Kidney capillary endothelial cell (primary cell): ENCODE data around the gene ZDHHC7.
"Not testable (repeated sequence)": the region's sequence is repeated elsewhere in the genome, so short reads cannot be mapped to it uniquely, and the experiment has no call there.

Experiments used
- DNase-seq: peaks from one replicate; pipeline ENCODE4 v3.0.0-alpha.2; 2018; ENCODE audit warnings: low spot score

ZDHHC7 gene

DNA sequence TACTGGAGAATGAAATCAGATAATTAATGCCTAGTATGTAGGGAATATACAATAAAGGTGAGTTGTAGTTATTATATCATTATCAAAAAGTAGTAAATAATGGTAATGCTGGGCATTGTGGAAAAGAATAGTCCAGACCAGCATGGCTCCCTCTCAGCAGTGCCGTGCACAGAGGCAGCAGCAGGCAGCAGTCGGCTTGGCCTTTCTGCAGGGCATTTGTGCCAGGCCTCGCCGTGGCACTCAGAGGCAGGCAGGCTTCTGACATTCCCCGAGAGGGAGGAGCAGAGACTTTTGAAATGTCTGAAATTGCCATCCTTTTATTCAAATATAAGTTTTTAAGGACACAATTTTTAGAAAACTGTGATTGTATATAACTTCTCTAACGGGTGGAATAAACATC is 31.3 kb upstream of the ZDHHC7 start:
- DNase-seq: no peak

DNA sequence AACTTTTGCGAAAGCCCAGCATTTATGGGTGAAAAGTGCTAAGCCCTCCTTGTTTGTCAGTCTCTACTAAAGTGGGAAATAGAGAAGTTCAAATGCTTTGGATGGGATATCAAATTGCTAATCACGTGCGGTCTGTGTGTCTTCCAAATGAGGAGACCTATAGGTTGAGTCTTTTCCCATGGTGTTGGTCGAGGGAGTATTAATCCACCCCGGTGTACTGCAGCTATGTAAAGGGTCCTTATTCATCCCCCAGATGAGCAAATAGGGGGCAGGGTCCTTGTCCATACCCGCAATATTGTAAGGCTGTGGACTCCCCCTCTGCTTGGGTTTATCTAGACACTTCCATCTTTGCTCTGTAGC is 30.8 kb upstream of the ZDHHC7 start:
- DNase-seq: no peak

DNA sequence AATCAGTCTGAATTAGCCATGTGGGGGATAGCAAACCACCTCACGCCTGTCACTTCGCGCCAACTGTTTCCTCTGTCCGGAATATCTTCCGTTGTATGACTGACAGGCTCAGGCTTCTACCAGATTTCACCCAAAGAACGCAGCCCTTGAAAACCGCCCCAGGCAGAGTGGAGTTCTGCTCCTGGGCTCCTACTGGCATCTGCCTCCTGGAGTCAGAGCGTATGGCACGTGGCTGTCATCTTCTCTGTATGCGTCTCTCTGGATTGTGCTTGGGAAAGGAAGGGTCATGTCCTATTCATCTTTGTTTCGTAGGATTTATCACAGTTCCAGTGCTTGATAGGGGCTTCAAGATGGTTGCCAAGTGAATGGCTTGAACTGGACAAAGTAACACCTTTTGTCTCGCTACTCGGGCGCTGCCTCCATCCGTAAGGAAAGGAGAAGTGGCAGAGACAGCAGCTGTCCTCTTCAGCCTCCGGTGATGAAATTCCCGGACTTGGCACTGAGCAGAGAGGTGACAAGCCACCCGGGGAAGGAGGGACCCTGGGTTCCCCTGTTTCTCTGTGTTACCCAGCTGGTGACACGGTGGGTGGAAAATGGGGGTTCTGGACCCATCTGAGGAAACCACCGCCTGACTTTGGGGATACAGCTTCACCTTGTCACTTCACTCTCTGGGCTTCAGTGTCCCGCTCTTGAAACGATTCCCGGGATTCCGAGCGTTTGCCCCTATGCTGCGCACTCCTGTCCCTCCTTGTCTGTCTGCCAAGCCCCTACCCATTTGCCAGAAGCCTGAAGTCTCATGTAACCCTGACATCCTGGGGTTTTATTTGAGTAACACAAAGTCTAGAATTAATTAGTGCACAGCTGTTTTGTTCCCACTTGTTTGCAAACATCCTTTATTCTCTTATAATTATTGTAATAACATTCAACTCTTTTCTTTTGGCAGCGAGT is 30.2 kb upstream of the ZDHHC7 start:
- no peak for DNase-seq

DNA sequence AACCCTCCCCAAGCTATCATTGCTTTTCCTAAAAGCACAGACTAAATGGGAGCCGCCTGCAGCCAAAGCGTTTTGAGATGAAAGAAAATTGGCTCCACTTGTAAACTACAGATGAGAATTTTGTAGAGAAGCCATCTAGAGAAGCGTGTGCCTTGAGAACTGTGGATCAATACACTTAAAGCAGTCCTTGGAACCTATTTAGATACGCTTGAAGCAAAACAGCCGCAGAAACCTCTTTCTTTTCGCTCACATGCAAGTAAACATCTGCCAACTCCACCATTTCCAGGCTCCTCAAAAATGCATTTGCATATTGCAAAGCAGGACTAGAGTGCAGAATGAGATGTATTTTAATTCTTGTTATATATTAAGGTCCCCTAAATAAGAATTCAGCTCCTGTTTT is 29.4 kb upstream of the ZDHHC7 start:
- no peak for DNase-seq

DNA sequence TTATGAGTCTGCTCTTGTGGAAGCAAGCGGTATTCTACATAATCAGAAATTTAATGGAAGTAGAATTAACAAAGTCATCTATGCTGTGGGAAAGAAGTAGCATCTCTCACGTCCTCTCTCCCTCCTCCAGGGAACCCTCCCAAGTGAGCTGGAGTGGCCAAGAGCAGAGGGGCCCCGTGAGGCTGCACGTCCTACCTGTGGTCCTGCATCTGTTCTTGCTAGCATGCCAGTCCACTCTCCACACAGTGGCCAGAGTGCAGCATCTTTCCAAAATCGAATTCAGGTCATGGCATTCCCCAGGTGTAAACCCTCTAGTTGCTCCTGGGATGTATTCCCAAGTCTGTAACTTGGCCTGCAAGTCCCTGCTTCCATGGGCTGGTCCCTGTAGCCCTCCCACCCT is 26.4 kb upstream of the ZDHHC7 start:
- no peak for DNase-seq

DNA sequence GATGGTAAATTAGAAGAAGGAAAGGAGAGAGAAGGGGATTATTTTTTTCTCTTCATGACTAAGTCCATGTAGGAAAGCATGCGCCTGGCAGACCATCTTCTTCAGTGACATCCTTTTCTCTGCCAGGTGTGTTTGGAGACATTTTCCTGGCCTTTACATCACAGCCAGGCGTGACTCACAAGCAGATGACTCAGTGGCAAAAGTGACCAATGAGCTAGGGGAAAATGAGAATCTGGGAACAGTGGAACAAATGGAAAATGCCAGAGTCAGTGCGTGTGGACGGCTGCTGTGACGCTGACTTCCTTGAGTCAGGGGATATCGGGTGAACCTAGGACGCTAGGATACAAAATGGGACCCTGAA is 25.7 kb upstream of the ZDHHC7 start:
- DNase-seq: no peak

DNA sequence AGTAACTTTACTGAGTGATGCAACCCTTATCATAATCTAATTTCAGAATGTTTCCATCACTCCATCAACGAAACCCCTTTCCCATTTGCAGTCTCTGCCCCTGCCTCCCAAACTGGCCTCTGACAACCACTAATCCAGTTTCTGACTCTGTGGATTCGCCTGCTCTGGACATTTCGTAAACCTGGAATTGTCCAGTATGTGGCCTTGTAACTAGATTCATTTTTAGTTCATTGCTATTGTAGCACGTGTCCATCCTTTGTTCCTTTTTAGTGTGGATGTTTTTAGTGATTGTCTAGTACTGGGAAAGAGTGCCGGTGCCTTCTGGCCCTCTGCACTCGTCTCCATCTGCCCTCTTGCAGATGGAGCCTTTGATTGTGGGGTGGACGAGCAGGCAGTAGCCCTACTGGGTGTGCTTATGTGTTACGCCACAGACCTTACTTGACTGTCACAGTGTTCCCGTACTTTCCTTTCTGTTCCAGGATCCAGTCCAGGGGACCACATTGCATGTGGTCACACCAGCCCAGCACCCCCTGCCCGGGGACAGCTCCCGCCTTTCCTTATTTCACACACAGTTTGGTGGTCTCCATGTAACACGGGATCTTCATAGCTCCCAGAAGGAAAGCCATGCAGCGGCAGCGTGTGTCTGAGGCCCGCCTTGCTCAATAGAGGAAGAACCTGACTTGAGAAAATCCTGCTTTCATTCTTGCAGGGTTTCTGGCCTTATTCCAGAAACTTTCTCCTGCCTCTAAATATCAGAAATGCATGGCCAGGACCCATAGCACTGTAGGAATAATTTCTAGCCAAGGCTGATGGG is 25.1 kb upstream of the ZDHHC7 start:
- DNase-seq: no peak

DNA sequence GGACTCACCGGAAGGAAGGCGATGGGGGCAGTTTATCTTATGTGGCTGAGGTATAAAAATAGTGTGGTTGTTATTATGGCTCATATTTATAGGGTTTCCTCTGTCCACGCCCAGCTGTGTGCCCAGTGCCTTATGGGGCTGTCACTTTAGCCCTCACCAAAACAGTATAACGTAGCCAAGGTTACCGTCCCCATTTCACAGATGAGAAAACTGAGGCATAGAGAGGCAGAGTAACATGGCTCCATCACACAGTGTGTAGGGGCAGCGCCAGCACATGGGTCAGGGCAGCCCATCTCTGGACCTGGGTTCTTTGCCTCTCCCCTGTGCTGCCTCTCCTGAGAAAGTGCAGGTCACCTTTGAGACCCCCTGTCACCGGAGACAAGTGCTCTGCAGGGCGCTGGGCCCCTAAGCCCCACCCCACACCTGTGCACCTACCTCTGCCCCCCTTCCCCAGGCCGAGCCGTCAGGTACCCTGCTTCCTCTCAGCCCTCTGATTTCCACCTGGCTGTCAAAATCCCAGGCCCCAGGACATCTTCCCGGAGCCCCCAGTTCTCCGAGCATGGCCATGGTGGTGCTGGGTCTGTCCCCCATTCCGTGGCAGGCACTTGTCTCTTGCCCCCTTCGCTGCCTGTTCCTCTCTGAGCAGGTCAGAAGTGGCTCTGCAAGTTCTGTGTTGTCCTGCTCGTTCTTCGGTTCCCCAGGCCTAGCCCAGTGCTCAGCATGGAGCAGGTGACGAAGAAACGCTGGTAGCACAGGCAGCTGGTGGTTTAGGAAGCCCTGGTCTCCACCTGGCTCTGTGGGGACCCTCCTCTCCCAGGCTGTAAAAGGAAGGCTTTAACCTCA is 23.5 kb upstream of the ZDHHC7 start:
- DNase-seq: no peak

DNA sequence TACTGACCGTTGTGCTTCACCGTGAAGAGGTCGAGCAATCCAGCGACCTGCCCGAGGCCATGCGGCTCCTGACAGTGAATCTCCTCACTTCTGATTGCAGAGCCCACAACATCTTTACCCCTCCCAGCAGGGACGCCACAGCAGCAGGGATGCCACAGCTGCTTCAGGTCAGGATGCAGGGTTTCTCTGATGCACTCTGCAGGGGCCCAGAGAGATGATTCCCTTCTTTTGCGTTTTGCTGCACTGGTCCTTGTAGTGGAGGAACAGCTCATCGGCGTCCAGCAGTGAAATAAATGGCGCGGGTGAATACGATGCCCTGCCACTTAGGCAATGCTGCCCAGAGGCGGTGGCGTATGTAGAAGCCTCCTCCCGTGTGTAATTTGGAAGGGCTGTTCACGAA is 21.8 kb upstream of the ZDHHC7 start:
- DNase-seq: no peak

DNA sequence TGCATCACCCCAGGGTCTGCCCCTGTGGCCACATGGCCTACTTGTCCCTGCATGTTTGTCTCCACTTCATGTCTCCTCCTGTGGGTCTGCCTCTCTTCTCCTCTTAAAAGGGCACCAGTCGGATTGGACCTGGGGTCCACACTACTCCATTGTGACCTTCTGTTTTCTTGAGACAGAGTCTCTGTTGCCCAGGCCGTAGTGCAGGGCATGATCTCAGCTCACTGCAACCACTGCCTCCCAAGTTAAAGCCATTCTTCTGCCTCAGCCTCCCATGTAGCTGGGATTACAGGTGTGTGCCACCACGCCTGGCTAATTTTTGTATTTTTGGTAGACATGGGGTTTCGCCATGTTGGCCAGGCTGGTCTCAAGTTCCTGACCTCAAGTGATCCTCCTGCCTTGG is 20.9 kb upstream of the ZDHHC7 start:
- not testable (repeated sequence) for DNase-seq

DNA sequence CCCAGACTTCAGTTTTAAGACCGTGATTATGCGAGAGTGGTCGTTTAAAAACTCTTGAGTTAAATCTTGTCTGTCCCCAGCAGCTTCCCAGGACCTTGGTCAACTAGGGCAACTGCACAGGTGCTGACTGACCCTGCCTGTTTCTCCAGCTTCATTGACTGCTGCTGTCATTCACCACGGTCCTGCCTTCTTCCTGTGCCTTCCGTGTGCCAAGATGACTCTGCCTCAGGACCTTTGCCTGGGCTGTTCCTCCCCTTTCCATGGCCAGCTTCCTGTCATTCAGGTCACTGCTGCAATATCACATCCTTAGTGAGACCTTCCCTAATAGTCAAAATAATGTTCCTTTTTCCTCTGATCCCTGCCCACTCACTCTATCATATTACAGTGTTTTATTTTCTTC is 20.1 kb upstream of the ZDHHC7 start:
- no peak for DNase-seq

DNA sequence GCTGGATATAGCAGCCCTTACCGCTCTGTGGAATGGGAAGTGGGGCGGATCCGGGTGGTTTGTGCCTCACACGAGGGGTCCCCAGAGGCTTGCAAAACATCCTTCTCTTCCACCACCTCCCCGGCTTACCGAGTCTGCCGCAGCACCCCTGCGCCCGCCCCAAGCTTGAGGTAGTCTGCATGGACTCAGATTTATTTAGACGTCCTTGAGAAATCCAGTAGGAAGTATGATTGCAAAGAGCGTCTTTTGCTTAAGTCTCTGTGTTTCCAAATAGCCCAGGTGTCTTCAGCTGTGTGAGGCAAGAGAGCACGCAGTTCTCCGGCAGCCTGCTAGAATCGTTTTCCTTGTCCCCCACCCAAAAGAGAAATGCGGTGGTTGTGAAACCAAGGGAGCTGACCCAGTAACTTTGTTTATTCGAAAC is 18.7 kb upstream of the ZDHHC7 start:
- DNase-seq: no peak

DNA sequence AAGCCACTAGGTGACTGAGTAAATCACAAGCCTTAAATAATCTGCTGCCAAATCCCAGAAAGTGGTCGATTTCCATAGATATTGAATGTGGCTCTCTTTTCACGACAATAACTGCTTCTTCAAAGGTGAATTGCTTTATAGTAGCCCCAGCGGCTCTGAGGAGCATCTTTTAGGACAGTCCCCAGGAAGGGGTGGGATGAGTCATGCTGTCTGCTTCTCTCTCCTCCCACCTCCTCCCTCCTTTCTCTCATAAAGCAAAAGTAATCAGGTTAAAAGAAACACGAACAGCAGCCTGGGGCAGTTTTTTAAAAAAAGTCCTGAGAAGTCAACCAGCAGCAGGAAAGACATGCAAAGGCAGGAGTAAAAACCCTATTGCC is 18.1 kb upstream of the ZDHHC7 start:
- DNase-seq: no peak

DNA sequence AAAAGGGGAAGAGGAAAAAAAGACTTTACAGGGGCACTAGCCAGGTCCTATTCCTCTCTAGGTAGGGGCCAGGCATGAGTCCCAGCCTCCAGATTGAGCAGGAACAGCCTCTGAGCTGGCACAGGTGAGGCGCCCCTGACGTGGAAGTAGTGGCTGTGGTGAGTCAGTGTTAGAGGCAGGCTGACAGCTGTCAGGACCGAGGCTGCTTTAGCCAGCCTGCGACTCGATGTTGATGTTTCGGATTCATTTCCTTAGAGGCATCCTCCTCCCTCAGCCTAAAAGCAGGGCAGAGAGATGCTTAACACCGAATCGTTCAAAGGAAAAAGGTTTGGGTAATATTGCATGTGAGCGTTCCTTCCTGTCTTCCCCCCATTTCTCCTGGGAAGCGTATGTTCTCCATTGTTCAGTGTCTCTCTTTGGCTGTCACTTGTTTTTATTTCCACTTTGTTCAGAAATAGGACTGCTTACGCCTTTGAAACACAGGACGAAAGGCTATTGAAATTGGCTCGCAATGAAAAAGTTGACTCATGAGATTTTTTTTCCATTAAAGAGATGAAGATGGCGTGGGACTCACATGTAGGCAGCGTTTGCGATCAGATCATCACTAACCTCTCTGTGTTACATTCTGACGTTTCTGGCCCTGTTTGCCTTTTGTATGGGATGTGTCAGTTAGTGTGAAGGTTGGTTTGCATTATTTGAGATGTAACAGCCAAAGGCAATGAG is 17.5 kb upstream of the ZDHHC7 start:
- no peak for DNase-seq

DNA sequence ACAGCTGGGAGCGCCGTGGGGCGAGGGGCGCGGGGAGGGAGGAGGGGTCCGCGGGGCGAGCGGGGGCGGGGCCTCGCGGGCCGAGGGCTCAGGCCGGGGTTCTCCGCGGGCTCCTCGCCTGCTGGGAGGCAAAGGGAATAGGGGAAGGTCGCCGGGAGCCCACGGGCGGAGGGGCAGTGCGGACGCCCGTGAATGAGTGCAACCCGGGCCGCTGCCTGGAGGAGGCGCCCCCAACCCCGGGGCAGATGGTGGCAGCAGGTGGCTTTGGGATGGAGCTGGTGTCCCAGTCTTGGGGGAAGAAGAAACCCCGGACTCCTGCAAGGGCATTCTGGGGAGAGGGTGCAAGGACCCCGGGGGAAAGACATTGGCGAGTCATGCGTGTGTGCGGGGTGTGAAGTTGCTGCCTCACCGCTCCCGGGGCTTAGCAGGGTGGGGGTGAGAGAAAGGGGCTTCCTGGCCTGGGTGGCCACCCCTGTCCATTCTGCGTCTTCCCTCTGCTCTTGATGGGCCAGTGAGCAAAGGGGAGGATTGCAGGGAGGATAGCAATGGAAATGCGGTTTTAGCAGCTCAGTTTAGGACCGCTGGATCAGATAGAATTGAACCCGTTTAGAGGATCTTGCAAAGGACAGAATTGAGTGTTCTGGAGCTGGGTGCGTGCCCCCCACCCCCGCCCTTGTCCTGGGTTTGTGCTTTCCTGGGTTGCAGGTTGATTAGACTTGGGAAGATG is 16.8 kb upstream of the ZDHHC7 start:
- no peak for DNase-seq

DNA sequence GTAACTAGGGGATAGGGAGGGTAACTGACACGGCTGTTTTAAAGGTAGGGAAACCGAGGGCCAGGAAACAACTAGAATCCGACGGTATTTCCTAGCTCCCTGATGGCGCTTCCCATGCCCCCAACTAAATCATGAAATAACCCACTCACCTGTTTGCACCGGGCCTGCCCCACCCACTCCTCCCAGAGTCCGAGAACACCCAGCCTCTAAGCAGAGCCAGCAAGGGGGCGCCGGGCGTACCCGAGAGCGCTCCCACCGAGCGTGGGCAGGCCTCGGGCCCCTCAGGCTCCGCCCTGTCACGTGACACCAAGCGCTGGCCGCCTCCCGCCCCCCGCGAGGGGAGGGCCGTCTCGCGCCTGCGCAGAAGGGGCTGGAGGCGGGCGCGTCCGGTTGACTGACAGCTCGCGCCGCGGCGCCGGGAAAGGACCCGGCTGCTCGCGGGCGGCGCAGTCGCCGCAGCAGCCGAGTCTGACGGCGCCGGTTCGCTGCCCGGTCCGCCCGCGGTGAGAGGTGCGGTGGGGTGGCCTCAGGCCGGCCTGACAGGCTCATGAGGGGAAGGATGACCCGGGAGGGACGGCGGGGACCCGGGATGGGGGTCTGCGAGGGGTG is 16.1 kb upstream of the ZDHHC7 start, which contains the start of gene KIAA0513:
Gene KIAA0513, plus strand, starts transcription at position 447 of the 609 bp plus-strand sequence. CDS start 39,277 bp downstream, outside the sequence.
- peak; percentile 93 for DNase-seq

DNA sequence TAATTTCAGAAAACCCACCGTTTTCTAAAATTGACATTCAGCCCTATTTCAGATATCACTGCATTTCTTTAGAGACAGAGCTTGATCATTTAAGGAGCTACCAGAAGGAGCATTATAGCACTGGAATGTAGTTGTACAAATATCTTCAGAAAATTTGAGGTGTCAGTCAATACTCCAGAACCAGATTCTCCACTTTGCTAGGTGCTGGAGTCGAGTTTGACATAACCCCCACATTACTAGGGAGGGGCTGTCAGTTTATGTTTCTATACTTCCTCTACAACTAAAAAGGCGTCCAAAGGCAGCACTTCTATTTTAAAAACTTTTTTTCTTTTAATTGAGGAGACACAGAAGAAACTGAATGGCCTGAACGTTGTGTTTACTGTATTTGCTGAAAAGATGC is 15.4 kb upstream of the ZDHHC7 start:
- DNase-seq: no peak

DNA sequence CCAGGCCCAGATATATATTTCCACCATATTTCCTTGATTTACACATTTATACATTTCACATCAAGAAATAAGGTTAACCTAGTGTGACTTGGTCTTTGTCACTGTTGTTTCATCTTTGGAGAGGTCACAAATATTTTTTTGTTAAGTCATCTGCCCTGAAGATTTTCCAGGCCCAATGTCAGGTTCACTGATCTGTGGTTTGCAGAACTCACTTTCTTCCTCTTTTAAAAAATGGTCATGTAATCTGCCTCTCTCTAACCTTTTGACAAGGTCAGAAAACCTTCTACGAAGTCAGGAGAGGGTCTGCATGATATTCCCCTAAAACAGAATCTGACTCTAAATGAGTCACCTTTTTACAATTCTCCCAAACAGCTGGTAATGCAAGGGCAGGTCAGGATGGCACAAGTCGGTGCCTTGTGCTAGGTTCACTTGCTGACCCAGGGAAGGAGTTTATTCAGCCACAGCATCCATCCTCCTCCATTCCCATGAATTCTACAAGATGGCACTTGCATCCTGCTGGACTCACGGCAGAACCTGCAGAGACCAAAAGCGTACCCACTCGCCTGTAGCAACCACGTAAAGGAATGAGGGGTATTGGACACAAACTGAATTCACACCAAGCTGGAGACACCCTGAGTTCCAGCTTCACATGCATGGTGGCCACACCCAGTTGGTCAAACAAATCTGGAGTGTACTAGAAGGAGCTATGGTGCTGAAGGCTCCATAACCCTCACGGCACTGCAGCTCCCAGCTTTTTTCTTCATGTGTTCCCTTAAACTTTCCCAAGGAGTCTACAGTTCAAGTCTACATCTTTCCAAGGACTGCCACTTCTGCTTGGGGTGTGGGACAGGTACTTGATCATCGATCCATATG is 14.7 kb upstream of the ZDHHC7 start:
- no peak for DNase-seq

DNA sequence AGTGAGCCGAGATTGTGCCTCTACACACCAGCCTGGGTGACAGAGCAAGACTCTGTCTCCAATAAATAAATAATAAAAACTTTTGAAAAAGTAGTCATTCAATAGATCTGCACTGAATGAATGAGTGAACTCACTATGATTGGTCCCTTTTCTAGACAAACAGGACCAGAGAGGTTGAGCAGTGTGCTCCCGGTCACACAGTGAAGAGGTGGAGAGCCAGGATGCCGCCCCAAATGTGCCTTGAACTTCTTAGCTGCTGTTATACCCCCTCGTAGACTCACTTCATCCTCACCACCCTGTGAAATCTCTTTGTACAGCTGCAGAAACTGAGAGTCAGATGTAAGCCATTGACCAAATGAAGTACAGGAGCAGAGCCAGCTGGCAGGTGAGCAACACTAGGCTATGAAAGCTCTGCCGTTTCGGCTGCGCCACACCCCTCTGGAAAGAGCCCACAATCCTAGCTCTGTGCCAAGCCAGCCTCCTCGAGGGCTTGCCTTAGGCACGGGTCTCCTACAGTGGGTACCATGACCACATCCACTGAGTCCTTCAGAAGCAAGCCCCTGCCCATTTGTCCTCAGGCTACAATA is 8.4 kb upstream of the ZDHHC7 start:
- no peak for DNase-seq
